H9 (cell line): ENCODE data around the gene RALGAPA2. TPM values are rescaled to one million over a fixed set of nuclear protein-coding genes. Genes with fewer than 3 reads are reported as not detected.

Experiments
- DNase-seq: peaks from one replicate; pipeline ENCODE4 v3.0.0-alpha.2; 2017
- H2AFZ ChIP-seq: one replicate; pipeline ENCODE4 v1.6.1; 2013; ENCODE audit warnings: mild to moderate bottlenecking, low read length, control low read depth, moderate library complexity
- H2AK5ac ChIP-seq: 2 replicates; pipeline ENCODE4 v1.6.1; 2013; ENCODE audit warnings: low read length, control low read depth, mixed read lengths; ENCODE audit not compliant: insufficient read length
- H2BK120ac ChIP-seq: one replicate; pipeline ENCODE4 v1.6.1; 2013; ENCODE audit warnings: low read depth, mild to moderate bottlenecking, low read length, control low read depth, inconsistent platforms; ENCODE audit not compliant: poor library complexity, severe bottlenecking
- H2BK12ac ChIP-seq: 2 replicates; pipeline ENCODE4 v1.6.1; 2013; ENCODE audit warnings: low read length, control low read depth, mixed read lengths, low read depth; ENCODE audit not compliant: insufficient read length
- H2BK15ac ChIP-seq: 2 replicates; pipeline ENCODE4 v1.6.1; 2013; ENCODE audit warnings: low read depth, low read length, control low read depth
- H2BK20ac ChIP-seq: one replicate; pipeline ENCODE4 v1.6.1; 2013; ENCODE audit warnings: low read depth, mild to moderate bottlenecking, low read length, control low read depth, inconsistent platforms; ENCODE audit not compliant: poor library complexity, severe bottlenecking
- H2BK5ac ChIP-seq: 2 replicates; pipeline ENCODE4 v1.6.1; 2013; ENCODE audit warnings: low read length, control low read depth, mixed read lengths; ENCODE audit not compliant: insufficient read length
- H3K14ac ChIP-seq: 2 replicates; pipeline ENCODE4 v1.6.1; 2013; ENCODE audit warnings: low read length, control low read depth; ENCODE audit not compliant: insufficient read depth
- H3K18ac ChIP-seq: 2 replicates; pipeline ENCODE4 v1.6.1; 2013; ENCODE audit warnings: low read depth, mild to moderate bottlenecking, mixed read lengths, low read length, control low read depth; ENCODE audit not compliant: insufficient read length
- H3K23ac ChIP-seq: 2 replicates; pipeline ENCODE4 v1.6.1; 2013; ENCODE audit warnings: low read length, control low read depth, mixed read lengths, low read depth; ENCODE audit not compliant: insufficient read length
- H3K23me2 ChIP-seq: 2 replicates; pipeline ENCODE4 v1.6.1; 2013; ENCODE audit warnings: low read depth, mild to moderate bottlenecking, mixed read lengths, low read length, control low read depth; ENCODE audit not compliant: insufficient read length, poor library complexity, severe bottlenecking
- H3K27ac ChIP-seq: 2 replicates; pipeline ENCODE4 v1.5.1; 2013; ENCODE audit warnings: low read length, control low read depth, mixed read lengths, low read depth; ENCODE audit not compliant: insufficient read length
- H3K27me3 ChIP-seq: 2 replicates; pipeline ENCODE4 v1.6.1; 2013; ENCODE audit warnings: low read length, control low read depth, inconsistent platforms; ENCODE audit not compliant: insufficient read depth
- H3K4ac ChIP-seq: 2 replicates; pipeline ENCODE4 v1.6.1; 2013; ENCODE audit warnings: low read depth, mild to moderate bottlenecking, control low read depth, inconsistent platforms, low read length, moderate library complexity
- H3K4me1 ChIP-seq: 2 replicates; pipeline ENCODE4 v1.6.1; 2013; ENCODE audit warnings: low read length, control low read depth, inconsistent platforms; ENCODE audit not compliant: insufficient read depth
- H3K4me2 ChIP-seq: 2 replicates; pipeline ENCODE4 v1.6.1; 2013; ENCODE audit warnings: low read length, control low read depth, mixed read lengths; ENCODE audit not compliant: insufficient read length, insufficient read depth
- H3K56ac ChIP-seq: 2 replicates; pipeline ENCODE4 v1.6.1; 2013; ENCODE audit warnings: low read depth, mild to moderate bottlenecking, mixed read lengths, low read length, control low read depth; ENCODE audit not compliant: insufficient read length
- H3K79me1 ChIP-seq: 2 replicates; pipeline ENCODE4 v1.6.1; 2013; ENCODE audit warnings: low read depth, mild to moderate bottlenecking, moderate library complexity, low read length, control low read depth, inconsistent platforms; ENCODE audit not compliant: insufficient read depth, poor library complexity, severe bottlenecking
- H3K79me2 ChIP-seq: 2 replicates; pipeline ENCODE4 v1.6.1; 2013; ENCODE audit warnings: low read length, control low read depth, inconsistent platforms; ENCODE audit not compliant: insufficient read depth
- H3K9ac ChIP-seq: 2 replicates; pipeline ENCODE4 v1.6.1; 2013; ENCODE audit warnings: low read length, control low read depth, mixed read lengths; ENCODE audit not compliant: insufficient read length; ENCODE audit errors: extremely low read depth
- H3K9me3 ChIP-seq: one replicate; pipeline ENCODE4 v1.6.1; 2013; ENCODE audit warnings: low read depth, low read length, inconsistent platforms; ENCODE audit not compliant: control insufficient read depth
- H3T11ph ChIP-seq: one replicate; pipeline ENCODE4 v1.6.1; 2013; ENCODE audit warnings: mild to moderate bottlenecking, low read length, control low read depth, inconsistent platforms
- H4K20me1 ChIP-seq: one replicate; pipeline ENCODE4 v1.6.1; 2013; ENCODE audit not compliant: control insufficient read depth, insufficient read length, insufficient read depth
- H4K5ac ChIP-seq: 2 replicates; pipeline ENCODE4 v1.6.1; 2013; ENCODE audit warnings: low read depth, mild to moderate bottlenecking, mixed read lengths, low read length, control low read depth; ENCODE audit not compliant: insufficient read length
- H4K8ac ChIP-seq: replicated peaks from 2 replicates; pipeline ENCODE4 v1.6.1; 2013; ENCODE audit warnings: low read length, control low read depth, mixed read lengths, low read depth; ENCODE audit not compliant: insufficient read length
- H4K91ac ChIP-seq: 2 replicates; pipeline ENCODE4 v1.6.1; 2013; ENCODE audit warnings: low read depth, mild to moderate bottlenecking, moderate library complexity, mixed read lengths, low read length, control low read depth; ENCODE audit not compliant: insufficient read length
- H3K27ac Mint-ChIP-seq, 3 experiments: 2 replicates in 2 of 3; 3 replicates in 1 of 3; pipeline ENCODE4 v1.8.0; 2020 to 2021; ENCODE audit warnings: mixed read lengths in 3 of 3, mild to moderate bottlenecking in 1 of 3, moderate library complexity in 1 of 3
- H3K27me3 Mint-ChIP-seq: 2 replicates; pipeline ENCODE4 v1.8.0; 2021; ENCODE audit warnings: low read depth, mild to moderate bottlenecking, moderate library complexity, mixed read lengths
- H3K36me3 Mint-ChIP-seq, 3 experiments: 2 replicates in 2 of 3; 3 replicates in 1 of 3; pipeline ENCODE4 v1.8.0; 2020 to 2021; ENCODE audit warnings: low read depth in 3 of 3, mixed read lengths in 3 of 3; ENCODE audit not compliant: insufficient read depth in 1 of 3
- H3K4me1 Mint-ChIP-seq, 2 experiments: 2 replicates each; pipeline ENCODE4 v1.8.0; 2020; ENCODE audit warnings: mixed read lengths in 2 of 2
- H3K4me3 Mint-ChIP-seq, 2 experiments: 2 replicates in 1 of 2; 3 replicates in 1 of 2; pipeline ENCODE4 v1.8.0; 2020 to 2021; ENCODE audit warnings: mild to moderate bottlenecking in 2 of 2, mixed read lengths in 2 of 2, moderate library complexity in 1 of 2
- H3K9me3 Mint-ChIP-seq, 2 experiments: 2 replicates in 1 of 2; 3 replicates in 1 of 2; pipeline ENCODE4 v1.8.0; 2020; ENCODE audit warnings: mild to moderate bottlenecking in 2 of 2, mixed read lengths in 2 of 2, moderate library complexity in 1 of 2
- WGBS: extraction: QIAGEN DNeasy Blood & Tissue Kit; methylation state at CpG from one replicate; pipeline ENCODE4 v1.1.7; 2013; ENCODE audit warnings: missing lambda C conversion rate, low lambda C conversion rate, mixed read lengths; ENCODE audit not compliant: insufficient read length; ENCODE audit errors: extremely low coverage; 5-methylcytosine and 5-hydroxymethylcytosine counted together
- total RNA-seq: library from RNA; stranded (reverse); gene quantifications from 2 replicates; pipeline ENCODE4 v1.2.1, GENCODE V29; 2021
- TF ChIP-seq, protein P1 (sequence below): fragments of 200-600 bp; sonication (generic); conservative IDR thresholded peaks from 3 replicates; pipeline ENCODE4 v1.8.0; 2021; ENCODE audit warnings: antibody characterized with exemption, mild to moderate bottlenecking

RALGAPA2 gene
- total RNA-seq, 1 experiment from 2014 or later = 16.6 TPM

DNA sequence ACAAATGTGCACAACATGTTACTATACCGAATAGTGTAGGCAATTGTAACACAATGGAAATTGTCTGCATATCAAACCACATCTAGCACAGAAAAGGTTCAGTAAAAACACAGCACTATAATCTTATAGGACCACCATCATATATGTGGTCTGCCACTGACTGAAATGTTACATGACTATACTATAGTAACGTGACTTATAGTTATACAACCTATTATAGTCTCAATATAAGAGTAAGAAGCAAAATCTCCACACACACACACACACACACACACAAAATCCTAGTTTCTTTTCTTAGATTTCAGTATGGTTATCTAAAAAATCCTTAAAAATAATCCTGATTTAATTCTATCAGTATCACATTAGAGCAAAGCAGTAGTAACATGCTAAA, 164.6 kb downstream of the RALGAPA2 start:
- H3K4me1 ChIP-seq = no peaks in the 10 kb centered on the region
- TF ChIP-seq, protein P1, sequence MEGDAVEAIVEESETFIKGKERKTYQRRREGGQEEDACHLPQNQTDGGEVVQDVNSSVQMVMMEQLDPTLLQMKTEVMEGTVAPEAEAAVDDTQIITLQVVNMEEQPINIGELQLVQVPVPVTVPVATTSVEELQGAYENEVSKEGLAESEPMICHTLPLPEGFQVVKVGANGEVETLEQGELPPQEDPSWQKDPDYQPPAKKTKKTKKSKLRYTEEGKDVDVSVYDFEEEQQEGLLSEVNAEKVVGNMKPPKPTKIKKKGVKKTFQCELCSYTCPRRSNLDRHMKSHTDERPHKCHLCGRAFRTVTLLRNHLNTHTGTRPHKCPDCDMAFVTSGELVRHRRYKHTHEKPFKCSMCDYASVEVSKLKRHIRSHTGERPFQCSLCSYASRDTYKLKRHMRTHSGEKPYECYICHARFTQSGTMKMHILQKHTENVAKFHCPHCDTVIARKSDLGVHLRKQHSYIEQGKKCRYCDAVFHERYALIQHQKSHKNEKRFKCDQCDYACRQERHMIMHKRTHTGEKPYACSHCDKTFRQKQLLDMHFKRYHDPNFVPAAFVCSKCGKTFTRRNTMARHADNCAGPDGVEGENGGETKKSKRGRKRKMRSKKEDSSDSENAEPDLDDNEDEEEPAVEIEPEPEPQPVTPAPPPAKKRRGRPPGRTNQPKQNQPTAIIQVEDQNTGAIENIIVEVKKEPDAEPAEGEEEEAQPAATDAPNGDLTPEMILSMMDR = no peak
- no peak overlapping the region for H4K8ac ChIP-seq
- H3K18ac ChIP-seq = no peak overlapping the region
- no peak overlapping the region for H2BK120ac ChIP-seq
- Mint-ChIP-seq H3K9me3 (no peaks in the 10 kb centered on the region), H3K27ac (no peak overlapping the region), H3K36me3 (peaks cover 3 to 11% (median 4%) of the 10 kb centered on the region in 3 experiments; a peak in 4 of 7 replicates), H3K4me1 (no peaks in the 10 kb centered on the region), H3K27me3 (no peaks in the 10 kb centered on the region), H3K4me3 (no peak overlapping the region)
- no peak overlapping the region for H2AFZ ChIP-seq
- no peak overlapping the region for H2BK15ac ChIP-seq
- H4K91ac ChIP-seq = no peak overlapping the region
- no peak overlapping the region for H3K14ac ChIP-seq
- H4K20me1 ChIP-seq = no peaks in the 10 kb centered on the region
- no peak overlapping the region for H3K56ac ChIP-seq
- H3K27ac ChIP-seq = no peak overlapping the region
- H3K9ac ChIP-seq = no peak overlapping the region
- H3K4ac ChIP-seq = no peak overlapping the region
- H3K27me3 ChIP-seq = no peaks in the 10 kb centered on the region
- H3K23me2 ChIP-seq = no peaks in the 10 kb centered on the region
- DNase-seq = no peak
- no CpG with 5 or more reads among the region's 2 CpGs for WGBS
- no peak overlapping the region for H2AK5ac ChIP-seq
- no peaks in the 10 kb centered on the region for H3K79me1 ChIP-seq
- no peak overlapping the region for H3K23ac ChIP-seq
- H3T11ph ChIP-seq = no peak overlapping the region
- no peaks in the 10 kb centered on the region for H3K79me2 ChIP-seq
- no peak overlapping the region for H3K4me2 ChIP-seq
- no peak overlapping the region for H2BK12ac ChIP-seq
- no peak overlapping the region for H2BK20ac ChIP-seq
- H2BK5ac ChIP-seq = no peak overlapping the region
- H3K9me3 ChIP-seq = no peaks in the 10 kb centered on the region
- no peak overlapping the region for H4K5ac ChIP-seq
